BJ (cell line): Measurements from ENCODE around the gene ICAM1. TPM values are rescaled to one million over a fixed set of nuclear protein-coding genes. Genes with fewer than 3 reads are reported as not detected.

Experiments
- CTCF ChIA-PET: fragments of 350-600 bp; formaldehyde crosslinking; extraction: SDS; loops from one replicate; lab custom pipeline; 2021; ENCODE audit warnings: antibody characterized with exemption, inconsistent platforms; lab: Yijun Ruan, JAX
- POLR2A ChIA-PET: fragments of 300-600 bp; sonication (Branson Sonifier 250); formaldehyde crosslinking; extraction: SDS; loops from one replicate; lab custom pipeline; 2021; ENCODE audit warnings: antibody characterized with exemption; lab: Charles Lee
- DNase-seq: peaks from one replicate; pipeline ENCODE4 v3.0.0-alpha.2; 2011; ENCODE audit warnings: low read depth
- H3K27me3 ChIP-seq: 2 replicates; pipeline ENCODE4 v1.6.0; 2011; ENCODE audit warnings: low read length; ENCODE audit not compliant: control insufficient read depth, insufficient read depth
- H3K36me3 ChIP-seq: 2 replicates; pipeline ENCODE4 v1.5.1; 2011; ENCODE audit warnings: low read length; ENCODE audit not compliant: control insufficient read depth, insufficient read depth
- H3K4me3 ChIP-seq: 2 replicates; pipeline ENCODE4 v1.5.1; 2011; ENCODE audit warnings: low read depth, mild to moderate bottlenecking, control low read depth, low read length
- CTCF ChIP-seq: IDR thresholded peaks from 2 replicates; pipeline ENCODE4 v1.5.1; 2011; ENCODE audit warnings: low read depth, mild to moderate bottlenecking, control low read depth, inconsistent platforms, low read length, moderate library complexity; ENCODE audit not compliant: insufficient read depth
- polyA plus RNA-seq: library from polyadenylated mRNA; depleted of rRNA; stranded (reverse); fragments of >200 nt; gene quantifications from 2 replicates; pipeline ENCODE4 v1.2.3, GENCODE V29; 2011

ICAM1 gene
- polyA plus RNA-seq, 1 experiment: 55.9 TPM

GRCh38 chr19:10290876-10291553 lies 20.1 kb downstream of the ICAM1 start:
- no peak for TF ChIP-seq CTCF
- ChIA-PET CTCF (interaction anchor here (0.9 to 6.6 kb wide), 5 partner anchors 21 to 127 kb away, joined by 4 to 45 read pairs (median 6); partner anchors contain the start of gene ICAM1), POLR2A (interaction anchor here (0.5 to 0.7 kb wide), 4 partner anchors 20 to 115 kb away, joined by 3 to 5 read pairs (median 4); partner anchors contain the start of gene ICAM1)
- DNase-seq: no peak
- Histone ChIP-seq H3K27me3 (peaks cover 10% of the 10 kb centered on the region), H3K4me3 (peak overlapping the region; percentile 55), H3K36me3 (peaks cover 1% of the 10 kb centered on the region)

GRCh38 chr19:10291554-10292205 lies 20.8 kb downstream of the ICAM1 start:
- CTCF ChIA-PET: interaction anchor here (0.9 to 6.6 kb wide), 4 partner anchors 22 to 127 kb away, joined by 4 to 45 read pairs (median 6); partner anchors contain the start of gene ICAM1
- POLR2A ChIA-PET: interaction anchor here (0.5 to 0.7 kb wide), 4 partner anchors 21 to 114 kb away, joined by 3 to 5 read pairs (median 4); partner anchors contain the start of gene ICAM1
- H3K36me3 ChIP-seq: peaks cover 1% of the 10 kb centered on the region
- peaks cover 10% of the 10 kb centered on the region for H3K27me3 ChIP-seq
- TF ChIP-seq CTCF: no peak
- DNase-seq: no peak
- peak overlapping the region; percentile 55 for H3K4me3 ChIP-seq

- H3K36me3 ChIP-seq: peaks cover 1% of the 10 kb centered on the region
- no peak for DNase-seq
- CTCF ChIA-PET: interaction anchor here (0.9 to 6.6 kb wide), 3 partner anchors 22 to 99 kb away, joined by 4 to 45 read pairs (median 5); partner anchors contain the start of gene ICAM1
- POLR2A ChIA-PET: interaction anchor here (0.6 kb wide), 1 partner anchor 13 kb away, joined by 3 read pairs; no protein-coding TSS in a partner anchor
- no peak for TF ChIP-seq CTCF
- peak overlapping the region; percentile 55 for H3K4me3 ChIP-seq
- H3K27me3 ChIP-seq: peaks cover 10% of the 10 kb centered on the region
Measured at GRCh38 chr19:10292206-10292788, 21.4 kb downstream of the ICAM1 start.

GRCh38 chr19:10292789-10293636 lies 22.1 kb downstream of the ICAM1 start:
- CTCF ChIA-PET: no interaction called here
- Histone ChIP-seq H3K4me3 (peak overlapping the region; percentile 44), H3K27me3 (peaks cover 8% of the 10 kb centered on the region), H3K36me3 (peaks cover 1% of the 10 kb centered on the region)
- POLR2A ChIA-PET: interaction anchor here (0.6 kb wide), 1 partner anchor 12 kb away, joined by 3 read pairs; no protein-coding TSS in a partner anchor
- TF ChIP-seq CTCF: no peak
- DNase-seq: no peak
